AG10803 (cell line): Measurements from ENCODE around the gene ZMYM2.

ENCODE experiments used
- DNase-seq: peaks from one replicate; pipeline ENCODE4 v3.0.0; 2010; ENCODE audit warnings: low read depth
- H3K4me3 ChIP-seq: 2 replicates; pipeline ENCODE4 v1.5.1; 2011; ENCODE audit warnings: mild to moderate bottlenecking, low read length, control low read depth
- CTCF ChIP-seq: conservative IDR thresholded peaks from 2 replicates; pipeline ENCODE4 v1.5.1; 2011; ENCODE audit warnings: mild to moderate bottlenecking, low read length, control low read depth, inconsistent platforms

Gene ZMYM2

GRCh38 chr13:20140487-20140886 is 182.0 kb downstream of the ZMYM2 start:
- DNase-seq, result no peak
- H3K4me3 ChIP-seq, result no peak overlapping the region
- TF ChIP-seq CTCF, result no peak
